NCI-H2081 treated with DMSO at 0.1 percent for 48 hours (cell line): ENCODE results near the gene INSYN2B.

ENCODE experiments used
- DNase-seq: peaks from one replicate; lab custom pipeline; 2025; lab: John Stamatoyannopoulos, UW

Gene INSYN2B

DNA sequence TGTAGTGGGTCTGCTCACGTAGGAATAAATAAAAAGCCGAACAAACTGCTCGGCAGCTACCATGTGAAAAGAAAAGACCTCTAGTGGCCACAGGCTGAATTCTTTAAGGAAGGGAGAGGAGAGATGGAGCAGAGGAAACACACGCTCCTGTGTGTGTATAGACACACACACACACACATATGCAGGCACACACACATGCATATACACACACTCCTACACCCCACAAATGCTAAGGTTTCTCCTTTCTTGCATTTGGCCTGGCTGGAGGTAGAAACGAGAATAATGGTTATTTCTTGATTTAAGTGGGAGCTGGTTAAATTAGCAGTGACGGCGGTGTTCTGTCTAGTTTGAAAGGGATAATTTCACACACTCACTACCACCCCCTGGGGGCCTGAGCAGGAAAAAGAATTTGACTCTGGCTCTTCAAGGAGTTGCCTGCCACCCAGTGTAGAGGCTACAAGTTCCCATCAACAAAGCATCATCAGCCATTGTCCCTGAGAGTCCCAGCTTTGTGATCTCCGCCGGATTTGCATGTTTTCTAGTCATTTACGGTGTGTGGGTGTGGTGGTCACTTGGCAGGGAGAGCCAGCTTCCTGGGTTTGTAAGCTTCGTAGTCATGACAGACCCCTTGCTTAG is at the start of gene INSYN2B:
TSS of gene INSYN2B (minus strand) at position 78 of the 636 bp plus-strand sequence. CDS start 96,597 bp downstream, outside the sequence.
- no peak for DNase-seq

DNA sequence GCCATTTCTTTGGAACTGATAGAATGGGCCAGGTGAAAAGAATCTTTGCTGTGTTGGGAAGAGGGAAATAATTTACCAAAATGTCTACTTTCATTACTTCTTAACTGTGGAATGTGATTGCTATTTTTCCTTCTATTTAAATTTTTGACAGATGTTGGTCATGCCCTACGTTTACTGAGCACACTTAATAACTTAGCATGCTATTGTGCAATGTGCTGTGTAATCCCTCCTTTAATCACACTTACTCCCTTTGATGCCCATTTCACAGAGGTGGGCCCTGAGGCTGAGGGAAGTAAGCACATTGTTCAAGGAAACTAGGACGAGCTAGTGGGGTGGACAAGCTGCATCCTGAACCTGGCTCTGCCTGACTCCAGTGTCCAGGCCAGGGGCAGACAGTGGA is 47.8 kb upstream of the INSYN2B start:
- no peak for DNase-seq

DNA sequence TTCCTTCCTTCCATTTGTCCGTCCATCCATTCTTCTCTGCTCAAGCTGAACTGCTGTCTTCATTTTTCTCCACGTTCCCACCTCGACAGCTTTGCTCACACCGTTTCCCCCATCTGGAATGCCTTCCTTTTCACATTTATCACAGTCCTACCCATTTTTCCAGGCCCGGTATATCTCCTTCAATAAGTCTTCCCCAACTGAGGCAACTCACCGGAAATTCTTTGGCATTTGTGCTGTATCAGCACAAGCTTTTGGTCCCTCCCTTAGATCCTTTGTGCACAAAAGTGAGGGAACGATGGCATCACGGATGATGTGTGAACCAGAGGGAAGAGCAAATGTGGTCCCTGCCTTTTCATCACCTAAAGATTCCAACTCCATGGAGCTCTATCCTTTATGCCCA is 45.6 kb upstream of the INSYN2B start:
- no peak for DNase-seq

DNA sequence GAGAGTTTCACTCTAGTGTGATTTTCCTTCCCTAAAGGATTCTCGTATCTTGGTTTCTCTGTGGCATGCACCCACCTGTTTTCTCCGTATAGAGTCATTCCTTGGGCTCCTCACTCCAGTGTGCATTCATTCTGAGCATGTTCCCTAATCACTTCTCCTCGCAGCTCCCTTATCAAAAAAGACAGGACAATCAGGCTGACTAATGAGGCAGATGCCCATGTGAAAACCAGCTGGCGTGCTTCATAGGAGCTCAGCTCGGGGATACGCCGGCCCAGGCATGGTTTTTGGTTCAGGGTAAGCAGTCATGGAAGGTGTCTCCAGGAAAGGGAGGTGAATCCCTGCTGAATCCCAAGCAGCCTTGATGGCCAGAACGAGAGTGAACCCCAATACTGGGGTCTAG is 41.2 kb upstream of the INSYN2B start:
- DNase-seq: no peak

DNA sequence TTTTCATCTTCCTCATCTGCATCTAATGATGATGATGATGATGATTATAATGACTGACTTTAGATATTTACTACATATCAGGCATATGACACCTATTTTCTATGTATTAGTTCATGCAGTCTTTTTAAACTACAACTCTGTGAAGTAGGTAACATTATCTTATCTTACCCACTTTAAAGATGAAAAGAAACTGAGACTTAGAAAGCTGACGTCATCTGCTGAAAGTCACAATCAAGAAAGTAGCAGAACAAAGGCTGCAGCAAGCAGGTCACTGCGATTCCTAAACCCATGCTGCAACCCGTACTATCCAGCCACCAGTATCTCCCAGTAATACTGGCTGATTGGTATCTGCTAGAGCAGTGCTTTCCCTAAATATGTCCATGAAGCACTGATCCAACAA is 40.1 kb upstream of the INSYN2B start:
- DNase-seq: no peak

DNA sequence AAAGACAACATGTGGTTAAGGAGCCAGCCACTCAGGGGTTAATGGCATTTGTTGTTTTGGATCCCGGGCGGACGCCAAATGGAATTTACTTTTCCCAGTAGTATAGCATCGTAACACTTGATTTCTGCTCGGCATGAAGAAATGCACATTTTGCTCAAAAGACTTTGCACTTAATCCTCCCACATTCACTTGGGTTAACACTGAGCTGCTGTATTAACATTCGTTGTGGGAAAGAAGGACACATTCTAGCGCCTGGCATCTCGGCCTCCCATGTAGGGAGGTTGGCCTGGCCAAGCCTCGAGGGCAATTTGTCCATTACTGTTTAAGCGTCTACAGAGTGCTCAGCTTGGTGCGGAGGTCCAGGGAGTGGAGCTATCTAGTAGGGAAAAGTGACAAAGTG is 32.3 kb upstream of the INSYN2B start:
- no peak for DNase-seq

DNA sequence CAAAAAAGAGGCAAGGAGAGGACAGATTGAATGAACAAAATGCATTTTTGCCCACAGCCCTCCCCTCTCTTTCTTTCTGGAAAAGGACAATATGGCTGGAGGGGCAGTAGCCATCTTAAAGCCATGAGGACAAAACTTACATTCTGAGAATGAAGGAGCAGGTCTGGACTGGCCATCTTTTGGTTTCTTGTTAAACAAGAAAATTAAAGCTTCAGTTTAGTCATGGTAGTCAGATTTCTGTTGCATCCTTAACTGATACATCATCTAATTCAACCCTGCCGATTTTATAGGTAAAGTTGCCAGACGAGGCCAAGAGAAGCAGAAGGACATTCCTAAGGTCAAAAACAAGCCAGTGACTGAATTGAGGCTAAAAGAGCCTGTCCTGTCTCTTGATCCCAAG is 31.5 kb upstream of the INSYN2B start:
- no peak for DNase-seq

DNA sequence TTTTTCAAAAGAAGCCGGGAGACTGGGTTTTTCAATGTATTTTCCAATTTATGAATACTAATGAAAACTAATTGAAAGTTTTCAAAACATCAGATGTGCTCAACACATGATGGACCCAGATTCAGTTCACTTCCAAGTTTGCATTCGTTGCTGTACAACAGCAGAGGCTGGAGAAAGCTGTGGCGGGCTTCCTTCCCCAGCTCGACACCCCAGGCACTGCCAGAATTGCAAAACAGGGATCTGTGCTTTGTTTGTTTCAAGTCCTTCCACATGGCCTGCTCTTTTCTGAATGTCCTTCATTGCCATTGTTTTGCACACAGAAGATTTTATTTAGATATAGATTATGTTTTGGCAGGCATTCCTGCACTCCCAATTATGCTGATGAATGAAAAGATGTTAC is 30.3 kb upstream of the INSYN2B start:
- DNase-seq: no peak

DNA sequence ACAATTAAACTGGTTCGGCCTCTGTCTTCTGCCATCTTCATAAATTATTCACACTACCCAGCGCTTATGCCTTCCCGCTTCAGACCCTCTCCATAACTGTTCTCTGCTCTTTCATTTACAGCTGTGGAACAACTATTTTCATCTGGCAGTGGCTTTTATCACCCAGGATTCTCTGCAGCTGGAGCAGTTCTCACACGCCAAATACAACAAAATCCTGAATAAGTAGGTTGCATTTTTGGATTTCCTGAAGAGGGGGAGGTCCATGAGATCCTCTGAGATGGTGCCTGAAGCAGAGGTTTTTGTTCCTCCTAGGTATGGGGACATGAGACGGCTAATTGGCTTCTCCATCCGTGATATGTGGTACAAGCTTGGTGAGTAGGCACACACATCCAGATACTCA is 28.1 kb upstream of the INSYN2B start:
- no peak for DNase-seq

DNA sequence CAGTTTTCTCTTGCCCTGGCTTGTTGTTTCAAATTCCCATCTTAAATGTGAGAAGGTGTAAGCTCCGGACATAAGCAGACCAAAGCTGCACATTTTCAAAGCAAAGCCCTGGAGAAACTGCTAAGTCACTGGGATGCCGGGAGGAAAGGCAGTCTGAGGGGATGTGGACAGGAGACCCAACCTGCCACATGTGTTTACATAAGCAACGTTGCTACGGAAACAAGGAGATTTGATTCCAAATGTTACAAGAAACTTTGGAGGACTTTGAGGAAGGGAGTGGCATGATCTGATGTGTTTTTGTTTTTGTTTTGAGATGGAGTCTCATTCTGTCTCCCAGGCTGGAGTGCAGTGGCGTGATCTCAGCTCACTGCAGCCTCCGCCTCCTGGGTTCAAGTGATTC is 25.7 kb upstream of the INSYN2B start:
- DNase-seq: no peak

DNA sequence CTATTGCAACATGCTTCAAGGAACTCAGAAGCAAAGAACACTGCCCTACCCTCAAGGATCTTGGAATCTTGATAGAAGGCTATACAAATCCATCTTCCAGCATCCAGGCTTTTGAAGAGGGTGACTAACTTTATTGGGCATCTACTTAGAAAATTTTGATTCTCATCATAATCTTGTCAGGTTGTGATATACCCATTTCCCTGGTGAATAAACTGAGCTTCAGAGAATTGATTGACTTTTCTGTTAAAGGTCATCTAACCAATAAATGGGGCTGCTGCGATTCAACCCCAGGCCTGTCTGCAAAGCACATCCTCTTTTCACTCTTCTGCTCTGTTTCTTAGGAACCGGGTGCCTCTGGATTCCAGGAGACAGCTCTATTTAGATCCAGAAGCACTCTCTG is 19.9 kb upstream of the INSYN2B start:
- no peak for DNase-seq

DNA sequence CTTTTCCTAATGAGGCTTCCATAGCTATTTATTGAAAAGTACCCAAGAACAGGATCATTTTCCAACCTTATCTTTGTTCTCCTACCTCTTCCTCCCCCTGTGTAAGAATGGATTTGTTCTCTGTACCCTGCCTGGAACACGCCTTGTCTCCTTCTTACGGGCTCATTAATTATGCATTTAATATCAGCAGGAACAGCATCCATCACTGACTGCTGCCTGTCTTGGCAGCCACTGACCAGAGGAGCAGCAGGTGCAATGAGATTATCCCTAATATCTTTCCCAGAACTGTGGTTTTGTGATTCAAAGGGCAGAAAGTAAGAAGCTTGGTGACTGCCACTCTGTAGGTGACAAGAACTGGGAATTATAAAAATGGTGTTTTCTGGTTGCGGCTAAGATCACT is 19.3 kb upstream of the INSYN2B start:
- DNase-seq: no peak

DNA sequence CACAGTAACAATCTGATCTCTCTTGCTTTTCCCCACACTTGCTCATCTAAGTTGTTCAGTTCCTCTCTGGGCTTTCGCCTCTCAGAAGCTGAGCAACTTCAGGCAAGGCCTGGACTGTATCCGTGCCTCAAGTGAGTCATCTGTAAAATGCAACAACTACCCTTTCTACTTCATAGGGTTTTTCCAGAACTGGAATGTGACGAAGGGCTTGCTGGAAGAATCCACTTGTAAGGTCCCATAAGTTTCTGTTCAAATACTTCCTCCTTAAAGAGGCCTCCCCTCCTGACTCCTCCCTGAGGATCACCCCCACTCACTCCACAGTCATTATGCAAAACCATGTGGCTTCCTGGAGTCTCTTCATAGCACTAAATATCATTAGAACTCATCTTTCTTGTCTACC is 17.5 kb upstream of the INSYN2B start:
- DNase-seq: no peak

DNA sequence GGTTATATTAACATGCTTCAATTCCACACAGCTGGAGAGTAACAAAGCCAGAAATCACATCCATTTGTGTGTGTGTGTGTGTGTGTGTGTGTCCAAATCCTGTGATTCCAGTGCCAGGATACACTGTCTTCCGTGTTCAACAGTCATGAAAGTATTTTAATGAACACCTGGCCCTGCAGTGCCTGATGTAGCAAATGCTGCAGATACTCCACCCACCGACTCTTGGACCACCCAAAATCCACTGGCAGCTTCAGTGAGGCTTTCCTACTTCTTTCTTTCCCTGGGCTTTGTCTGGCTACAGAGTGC is 13.1 kb upstream of the INSYN2B start:
- no peak for DNase-seq

DNA sequence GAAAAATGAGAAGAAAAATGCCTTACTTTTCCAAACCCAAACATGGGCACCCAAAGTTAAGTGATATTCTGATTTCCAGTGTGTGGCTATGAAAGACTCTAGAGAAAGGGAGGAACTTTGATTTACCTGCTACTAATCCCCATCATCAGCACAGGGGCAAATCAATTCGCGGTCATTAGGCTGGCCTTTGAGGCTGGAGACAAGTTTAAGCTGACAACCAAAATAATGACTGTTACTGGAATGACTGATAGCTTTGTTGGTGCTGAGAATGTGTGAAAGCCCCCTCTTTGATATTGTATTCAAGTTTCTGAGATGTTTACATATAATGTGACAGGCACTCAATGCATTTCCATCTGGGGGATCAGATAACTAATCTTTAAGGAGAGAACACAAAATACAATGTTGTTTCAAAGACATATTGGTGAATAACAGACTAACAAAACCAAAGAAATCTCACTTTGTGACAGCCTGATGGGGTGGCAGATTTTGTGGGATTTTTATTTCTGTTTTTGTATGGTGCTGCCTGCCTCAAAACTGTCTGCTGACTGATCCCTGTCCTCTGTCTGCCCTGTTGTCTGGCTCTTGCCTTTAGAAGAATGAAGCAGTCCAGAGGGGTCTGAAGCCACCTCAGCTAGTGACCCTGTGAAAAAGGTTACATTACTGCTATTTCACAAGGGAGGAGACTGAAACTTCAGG is 12.6 kb upstream of the INSYN2B start:
- DNase-seq: no peak

DNA sequence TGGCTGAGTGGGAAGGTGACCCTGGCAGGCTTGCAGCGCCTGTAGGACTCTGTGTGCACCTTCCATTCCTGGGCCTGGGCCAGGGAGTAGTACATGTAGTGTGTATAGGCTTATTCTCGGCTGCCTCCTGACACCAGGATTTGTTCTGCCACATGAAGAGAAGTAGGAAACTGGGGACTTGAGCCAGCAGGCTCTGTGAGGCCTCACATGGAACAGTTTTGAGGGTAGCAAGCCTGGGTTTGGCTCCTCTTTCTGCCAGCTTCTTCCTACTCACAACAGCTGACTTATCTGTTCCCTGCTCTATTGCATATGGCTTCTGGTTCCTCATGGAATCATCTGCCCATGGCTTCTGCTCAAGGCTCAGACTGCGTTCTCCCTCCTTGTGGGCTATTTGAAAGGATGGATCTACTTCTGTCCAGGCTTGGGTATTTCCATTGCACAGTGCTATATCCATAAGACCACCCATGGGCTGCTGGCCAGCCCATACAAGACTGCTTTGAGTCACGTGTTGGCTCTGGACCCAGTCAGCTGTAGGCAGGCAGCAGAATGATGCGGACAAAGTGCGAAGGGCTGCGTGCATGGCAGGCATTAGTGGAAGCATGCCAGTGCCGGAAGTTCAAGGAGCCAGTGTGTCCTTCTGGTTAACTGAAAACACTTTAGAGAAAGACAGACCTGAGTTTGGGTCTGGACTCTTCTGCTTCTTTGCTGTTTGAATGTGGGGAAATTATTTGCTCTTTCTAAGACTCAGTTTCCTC is 11.0 kb upstream of the INSYN2B start:
- no peak for DNase-seq

DNA sequence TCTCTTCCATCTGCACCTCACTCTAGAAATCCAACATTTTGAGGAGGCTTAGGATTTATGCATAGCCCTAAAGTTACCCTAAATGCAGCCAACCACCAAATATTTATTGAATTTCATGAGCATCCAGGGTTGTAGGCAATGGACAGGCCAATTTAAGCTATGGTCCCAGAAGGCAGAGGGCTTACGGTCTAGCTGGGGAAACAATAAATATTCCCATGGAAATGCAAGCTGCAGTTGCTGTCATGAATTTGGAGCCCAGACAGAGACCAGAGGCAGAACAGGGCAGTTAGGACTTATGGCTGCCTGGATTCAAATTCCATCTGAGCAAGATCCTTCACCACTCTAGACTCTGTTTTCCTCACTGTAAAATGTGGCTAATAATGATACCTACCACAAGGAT is 9.1 kb upstream of the INSYN2B start:
- no peak for DNase-seq

DNA sequence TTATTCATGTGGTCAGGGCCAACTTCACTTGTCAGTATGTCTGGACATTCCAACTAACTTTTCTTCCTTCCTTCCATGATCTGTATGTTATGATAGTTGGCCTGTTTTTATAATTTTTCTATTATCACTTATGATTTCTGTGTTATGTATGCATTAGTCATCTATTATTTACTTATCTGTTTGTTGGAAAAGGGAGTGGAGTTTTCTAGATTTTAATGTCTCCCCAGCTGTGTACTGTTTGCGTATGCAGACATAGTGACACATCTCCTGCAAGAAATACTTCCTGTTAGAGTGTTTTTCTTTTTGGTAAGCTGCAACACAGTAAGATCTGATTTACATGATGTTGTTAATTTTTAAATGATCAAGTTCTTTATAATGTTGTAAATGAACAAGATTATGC is 8.7 kb upstream of the INSYN2B start:
- no peak for DNase-seq

DNA sequence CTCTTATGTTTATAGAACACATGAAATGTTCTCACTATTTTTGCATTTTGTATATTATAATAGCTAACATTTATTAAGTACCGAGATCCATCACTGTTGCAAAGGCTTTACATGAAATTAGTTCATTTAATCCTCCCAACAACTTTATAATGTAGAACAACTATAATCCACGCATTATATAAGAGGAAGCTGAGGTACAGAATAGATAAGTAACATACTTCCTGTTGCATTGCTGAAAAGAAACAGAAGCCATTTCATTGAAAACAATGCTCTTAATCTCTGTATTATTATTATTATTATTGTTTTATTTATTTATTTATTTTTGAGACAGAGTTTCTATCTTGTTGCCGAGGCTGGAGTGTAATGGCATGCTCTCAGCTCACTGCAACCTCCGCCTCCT is 7.9 kb upstream of the INSYN2B start:
- DNase-seq: no peak

DNA sequence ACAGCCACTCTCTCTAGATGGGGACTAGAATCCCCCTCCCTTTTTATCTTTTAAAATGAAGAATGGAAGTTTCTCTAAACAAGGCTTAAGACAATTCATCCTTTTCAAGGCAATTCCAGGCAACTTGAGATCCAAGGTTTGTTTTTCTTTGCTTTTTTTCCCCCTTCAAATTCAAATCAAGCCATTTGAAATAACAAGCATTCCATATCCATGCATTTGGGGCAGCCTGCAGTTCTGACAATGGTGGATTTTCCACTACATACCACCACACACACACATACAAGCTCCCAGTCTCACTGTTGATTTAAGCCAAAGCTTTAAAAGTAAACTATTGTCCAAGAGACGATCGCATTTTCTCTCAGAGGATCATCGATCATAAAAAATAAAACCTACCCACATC is 424 bp downstream of the INSYN2B start:
- DNase-seq: no peak

DNA sequence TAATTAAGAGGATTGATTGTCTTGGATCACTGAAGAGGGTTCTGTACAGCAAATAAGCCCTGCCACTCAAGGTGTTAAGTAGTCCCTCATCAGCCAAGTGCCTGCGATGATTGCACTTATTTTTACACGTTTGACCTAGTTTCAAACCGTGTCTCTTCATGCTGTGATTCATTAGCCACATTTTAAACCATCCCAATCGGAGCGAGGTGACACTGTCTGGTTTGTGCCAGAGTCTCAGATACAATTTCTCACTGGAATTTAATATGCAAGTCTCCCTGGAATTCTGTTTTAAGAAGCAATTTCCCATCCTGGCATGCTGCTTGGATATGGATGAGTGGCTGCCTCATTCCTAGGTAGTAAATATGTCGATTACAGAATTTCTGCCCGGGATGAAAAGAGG is 1.6 kb downstream of the INSYN2B start:
- no peak for DNase-seq

DNA sequence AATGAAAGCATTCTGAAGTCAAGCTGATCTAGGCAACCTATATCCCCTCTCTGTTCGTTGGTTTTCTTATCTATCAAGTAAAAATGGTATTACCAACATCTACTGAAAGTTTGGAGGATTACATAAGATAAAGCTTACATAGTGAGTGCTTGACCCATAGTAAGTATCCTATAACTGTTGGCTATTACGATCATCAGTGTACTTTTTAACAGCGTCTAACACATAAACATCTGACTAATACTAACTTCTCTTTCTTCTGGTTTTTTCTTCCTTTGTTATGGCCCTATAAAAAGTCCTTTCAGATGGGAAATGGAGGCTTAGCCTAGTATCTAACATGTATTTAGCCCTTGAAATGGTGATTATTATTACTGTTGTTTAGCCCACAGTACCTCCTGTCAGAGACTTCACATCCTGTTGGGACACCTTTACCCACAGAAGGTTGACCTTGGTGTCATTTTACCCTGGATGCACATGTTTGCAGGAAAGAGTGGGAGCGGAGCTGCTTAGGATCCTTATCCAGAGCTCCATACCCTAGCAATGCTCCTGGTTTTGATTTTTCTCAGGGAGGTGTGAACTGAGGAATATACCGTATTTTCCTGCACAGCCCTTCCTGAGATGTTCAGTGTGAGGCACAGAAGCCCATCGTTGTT is 6.0 kb downstream of the INSYN2B start:
- no peak for DNase-seq

DNA sequence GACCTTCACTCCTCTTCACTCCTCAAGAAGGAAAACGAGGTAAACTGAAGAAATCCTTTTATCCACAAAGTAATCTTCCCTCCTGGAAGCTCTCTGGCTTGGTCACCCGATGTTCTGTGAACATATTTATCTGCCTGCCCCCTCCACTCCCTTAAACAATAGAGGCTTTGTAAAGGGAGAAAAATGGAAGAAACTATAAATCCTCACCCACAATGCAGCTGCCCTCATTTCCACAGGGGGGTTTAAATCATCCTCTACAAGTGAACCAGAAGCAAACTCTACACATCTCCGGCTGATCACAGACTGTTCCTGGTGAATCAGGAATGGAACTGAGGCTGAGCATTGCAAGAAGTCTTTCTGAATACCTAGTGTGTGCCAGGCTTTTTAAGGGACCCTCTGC is 7.2 kb downstream of the INSYN2B start:
- no peak for DNase-seq
